Lower leg skin (tissue), 4 donors: ENCODE measurements around the gene TWSG1. TPM values are rescaled to one million over a fixed set of nuclear protein-coding genes. Genes with fewer than 3 reads are reported as not detected.

Experiments used
- DNase-seq, 2 donors: peaks; one replicate each; pipeline ENCODE4 v3.0.0-alpha.2; 2019; ENCODE audit warnings: low spot score in 2 of 2
- H3K4me3 ChIP-seq: fragments of 200-600 bp; sonication (generic); 2 replicates; pipeline ENCODE4 v1.5.1; 2017; ENCODE audit warnings: mild to moderate bottlenecking, low read depth; ENCODE audit not compliant: poor library complexity, severe bottlenecking
- CTCF ChIP-seq, 3 donors: fragments of 450-650 bp; IDR thresholded peaks; one replicate each; pipeline ENCODE4 v1.5.1; 2016; ENCODE audit warnings: antibody characterized with exemption in 3 of 3, mild to moderate bottlenecking in 3 of 3, moderate library complexity in 2 of 3
- POLR2A ChIP-seq, 2 donors: fragments of 450-650 bp; IDR thresholded peaks; one replicate each; pipeline ENCODE4 v1.6.1; 2016 to 2017; ENCODE audit warnings: antibody characterized with exemption in 2 of 2, mild to moderate bottlenecking in 1 of 2, moderate library complexity in 1 of 2
- WGBS, 2 donors: methylation state at CpG; one replicate each; pipeline ENCODE4 v1.1.5; 2018; 5-methylcytosine and 5-hydroxymethylcytosine counted together
- intact Hi-C: fragments of 100-400 bp; cut with DNase I; formaldehyde crosslinking; loops from one replicate; pipeline ENCODE4 v1.15.0; 2023; ENCODE audit warnings: low total_unique reads
- total RNA-seq, 4 donors: library from RNA; depleted of rRNA; stranded (reverse); fragments of >200 nt; gene quantifications; one replicate each; pipeline ENCODE4 v1.1.0, GENCODE V29; 2016

TWSG1 gene
- total RNA-seq, 4 donors from 2014 or later: 21.3 to 35.1 (median 25.3) TPM

- intact Hi-C loops: no loop called here
- no peak for TF ChIP-seq CTCF (IDR thresholded peaks at IDR 0.05)
- no peak for TF ChIP-seq POLR2A (IDR thresholded peaks at IDR 0.05)
Measured at GRCh38 chr18:9348766-9349165, 14.2 kb downstream of the TWSG1 start.

DNA sequence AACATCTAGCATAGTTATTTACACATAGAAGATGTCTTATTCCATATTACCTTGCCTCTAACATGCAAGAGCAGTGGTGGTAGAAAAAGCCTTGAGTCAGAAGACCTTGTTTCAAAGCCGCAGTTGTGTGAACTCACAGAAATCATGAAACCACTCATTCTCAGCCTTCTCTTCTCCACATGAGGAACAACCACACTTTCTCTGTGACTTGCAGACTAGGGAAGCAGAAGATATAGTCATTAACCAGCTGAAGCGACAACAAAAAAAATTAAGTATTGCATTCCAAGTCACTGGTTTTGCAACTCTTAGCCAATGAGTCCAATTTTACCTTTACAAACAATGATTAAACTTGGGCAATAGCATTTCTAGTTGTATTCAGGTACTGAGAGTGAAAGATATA, 19.0 kb downstream of the TWSG1 start:
- TF ChIP-seq POLR2A (IDR thresholded peaks at IDR 0.05): no peak
- TF ChIP-seq CTCF (IDR thresholded peaks at IDR 0.05): no peak
- WGBS, 2 donors: 87 to 89% methylated on average over 2 of the region's 2 CpGs
- H3K4me3 ChIP-seq: no peak overlapping the region
- intact Hi-C loops: no loop called here
- DNase-seq: no peak

More at GRCh38 chr18:9348766-9349165, 14.2 kb downstream of the TWSG1 start:
- no peak for DNase-seq
- no peak overlapping the region for H3K4me3 ChIP-seq

GRCh38 chr18:9354256-9354655, 19.7 kb downstream of the TWSG1 start:
- intact Hi-C loops: no loop called here
- no peak for DNase-seq
- 77 to 84% methylated on average over 1 of the region's 1 CpG for whole genome bisulfite sequencing, 2 donors
- H3K4me3 ChIP-seq: no peak overlapping the region
- TF ChIP-seq CTCF (IDR thresholded peaks at IDR 0.05): no peak
- TF ChIP-seq POLR2A (IDR thresholded peaks at IDR 0.05): no peak

DNA sequence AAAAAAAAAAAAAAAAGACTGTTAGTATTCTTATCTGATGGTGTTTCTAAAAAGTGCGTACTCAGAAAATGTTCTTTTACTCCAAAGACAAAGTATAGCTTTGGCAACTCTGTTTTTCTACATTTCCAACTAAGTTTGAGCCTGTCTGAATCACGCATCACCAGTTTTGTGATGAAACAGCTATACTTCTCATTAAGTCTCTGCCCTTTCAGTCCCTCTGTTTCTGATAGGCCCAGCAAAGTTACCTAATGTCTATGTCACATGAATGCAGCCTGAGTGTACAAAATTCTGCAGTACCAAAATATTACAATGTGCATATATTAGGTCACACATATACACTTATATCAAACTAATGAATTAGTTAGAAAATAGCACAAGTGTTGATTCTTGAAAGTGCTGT, 22.4 kb downstream of the TWSG1 start:
- no peak overlapping the region for H3K4me3 ChIP-seq
- WGBS, 2 donors: 98% methylated on average over 2 of the region's 2 CpGs
- TF ChIP-seq CTCF (IDR thresholded peaks at IDR 0.05) (no peak), POLR2A (IDR thresholded peaks at IDR 0.05) (no peak)
- intact Hi-C loops: loop anchor here (5.0 kb wide), 1 partner anchor 370 kb away; no protein-coding TSS in a partner anchor
- DNase-seq: no peak

GRCh38 chr18:9359796-9360195, 25.2 kb downstream of the TWSG1 start:
- 87 to 91% methylated on average over 4 of the region's 4 CpGs for WGBS, 2 donors
- H3K4me3 ChIP-seq: no peak overlapping the region
- TF ChIP-seq POLR2A (IDR thresholded peaks at IDR 0.05) (no peak), CTCF (IDR thresholded peaks at IDR 0.05) (no peak)
- DNase-seq: no peak
- intact Hi-C loops: loop anchor here (5.0 to 10.0 kb wide), 2 partner anchors 155 to 368 kb away; no protein-coding TSS in a partner anchor

DNA sequence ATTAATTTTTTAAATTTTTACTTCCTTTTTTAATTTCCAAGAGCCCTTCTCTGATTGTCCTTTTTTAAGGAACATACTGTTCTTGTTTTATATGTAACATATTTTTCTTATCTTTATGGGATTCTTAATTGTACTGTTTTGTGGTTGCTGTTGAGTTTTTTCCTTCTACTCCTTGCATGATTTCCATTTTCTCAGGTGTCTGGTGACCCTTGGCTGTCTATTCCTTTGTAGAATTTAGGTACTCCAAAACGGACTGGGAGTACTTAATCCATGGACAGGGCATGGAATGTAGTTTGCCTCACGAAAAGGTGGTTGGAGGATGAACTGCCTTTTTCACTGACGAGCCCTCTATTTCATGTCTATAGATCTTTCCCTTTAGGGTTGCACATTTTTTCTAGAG, 26.6 kb downstream of the TWSG1 start:
- 88 to 91% methylated on average over 3 of the region's 3 CpGs for WGBS, 2 donors
- intact Hi-C loops: loop anchor here (10.0 kb wide), 1 partner anchor 154 kb away; no protein-coding TSS in a partner anchor

More for the DNA sequence above, 26.6 kb downstream of the TWSG1 start:
- DNase-seq: no peak
- no peak overlapping the region for H3K4me3 ChIP-seq
- TF ChIP-seq POLR2A (IDR thresholded peaks at IDR 0.05) (no peak), CTCF (IDR thresholded peaks at IDR 0.05) (no peak)
